ENCODE results near the gene RPL29. TPM values are rescaled to one million over a fixed set of nuclear protein-coding genes. Genes with fewer than 3 reads are reported as not detected.

Gene RPL29
- total and polyA plus RNA-seq, 9 donors: 1,785 to 3,982 (median 1,999) TPM

GRCh38 chr3:51968883-51969678, 26.6 kb downstream of the RPL29 start:
- Histone ChIP-seq H3K36me3 (no peaks in the 10 kb centered on the region), H3K27me3 (no peaks in the 10 kb centered on the region), H3K9me3 (no peaks in the 10 kb centered on the region), H3K4me1 (ENCODE audit: insufficient read depth) (peaks cover 8% of the 10 kb centered on the region), H3K27ac (no peak overlapping the region), H3K4me3 (no peak overlapping the region)
- no peak for TF ChIP-seq EP300 (IDR thresholded peaks at IDR 0.05)
- TF ChIP-seq, protein P1, sequence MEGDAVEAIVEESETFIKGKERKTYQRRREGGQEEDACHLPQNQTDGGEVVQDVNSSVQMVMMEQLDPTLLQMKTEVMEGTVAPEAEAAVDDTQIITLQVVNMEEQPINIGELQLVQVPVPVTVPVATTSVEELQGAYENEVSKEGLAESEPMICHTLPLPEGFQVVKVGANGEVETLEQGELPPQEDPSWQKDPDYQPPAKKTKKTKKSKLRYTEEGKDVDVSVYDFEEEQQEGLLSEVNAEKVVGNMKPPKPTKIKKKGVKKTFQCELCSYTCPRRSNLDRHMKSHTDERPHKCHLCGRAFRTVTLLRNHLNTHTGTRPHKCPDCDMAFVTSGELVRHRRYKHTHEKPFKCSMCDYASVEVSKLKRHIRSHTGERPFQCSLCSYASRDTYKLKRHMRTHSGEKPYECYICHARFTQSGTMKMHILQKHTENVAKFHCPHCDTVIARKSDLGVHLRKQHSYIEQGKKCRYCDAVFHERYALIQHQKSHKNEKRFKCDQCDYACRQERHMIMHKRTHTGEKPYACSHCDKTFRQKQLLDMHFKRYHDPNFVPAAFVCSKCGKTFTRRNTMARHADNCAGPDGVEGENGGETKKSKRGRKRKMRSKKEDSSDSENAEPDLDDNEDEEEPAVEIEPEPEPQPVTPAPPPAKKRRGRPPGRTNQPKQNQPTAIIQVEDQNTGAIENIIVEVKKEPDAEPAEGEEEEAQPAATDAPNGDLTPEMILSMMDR (IDR thresholded peaks at IDR 0.05): no peak
- intact Hi-C loops (cut with DNase I): no loop called here
- WGBS, 3 donors: 84 to 85% (median 85%) methylated on average over 6 of the region's 6 CpGs
- no peak for DNase-seq

- Histone ChIP-seq H3K27ac (peak overlapping the region in 1 of 2 donors; percentile 86), H3K9me3 (no peaks in the 10 kb centered on the region), H3K4me3 (peak overlapping the region; percentile 62), H3K36me3 (no peaks in the 10 kb centered on the region), H3K27me3 (no peaks in the 10 kb centered on the region), H3K4me1 (ENCODE audit: insufficient read depth) (peaks cover 8% of the 10 kb centered on the region)
- TF ChIP-seq, protein P1 (IDR thresholded peaks at IDR 0.05): no peak
- TF ChIP-seq EP300 (IDR thresholded peaks at IDR 0.05) (no peak), POLR2A (IDR thresholded peaks at IDR 0.05) (no peak)
- intact Hi-C loops (cut with DNase I): no loop called here
- peak in 3 of 5 donors; percentile 48 to 66 (median 51) for DNase-seq
- WGBS, 3 donors: 1 to 10% (median 4%) methylated on average over 11 of the region's 11 CpGs
Observed at GRCh38 chr3:51968170-51968775, 27.4 kb downstream of the RPL29 start.

DNA sequence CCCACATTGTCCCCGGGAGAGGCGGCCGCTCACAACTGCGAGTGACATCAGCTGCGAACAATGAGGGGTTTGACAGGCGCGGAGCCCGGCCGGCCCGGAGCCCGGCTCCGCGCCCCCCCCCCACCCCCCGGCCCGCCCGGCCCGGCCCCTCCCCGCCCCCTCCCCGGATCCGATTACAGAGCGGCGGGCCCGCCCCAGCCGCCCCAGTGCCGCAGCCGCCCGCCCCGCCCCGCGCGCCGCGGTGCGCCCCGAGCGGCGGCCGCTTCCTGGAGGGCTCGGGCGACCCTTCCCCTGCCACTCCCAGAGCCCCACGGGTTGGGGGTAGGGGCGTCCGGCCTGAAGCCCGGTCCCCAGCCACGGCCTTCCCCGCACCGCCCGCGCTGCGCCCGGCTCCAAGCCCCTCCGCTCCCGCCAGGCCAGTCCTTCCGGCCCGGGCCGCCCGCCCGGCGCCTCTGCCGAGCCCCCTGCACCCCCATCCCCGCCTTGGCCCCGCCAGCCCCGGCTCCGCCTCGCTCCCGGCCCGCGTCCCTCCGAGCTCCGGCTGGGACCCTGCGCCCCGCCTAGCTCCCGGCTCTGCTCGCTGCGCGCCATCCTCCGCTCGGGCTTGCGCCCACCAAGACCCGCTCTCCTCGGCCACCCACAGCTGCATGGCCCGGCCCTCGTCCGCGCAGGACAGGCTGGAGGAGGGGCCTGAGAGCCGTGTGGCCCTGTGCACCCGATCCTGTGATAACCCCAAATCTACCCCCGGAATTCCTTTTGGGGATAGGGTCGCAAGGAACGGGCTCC, 28.1 kb downstream of the RPL29 start, which contains the start of gene PCBP4:
PCBP4 (minus strand) TSS at position 71 of the 786 bp plus-strand sequence. CDS start 6,214 bp downstream, outside the sequence.
- peaks cover 12% of the 10 kb centered on the region for H3K4me1 ChIP-seq (ENCODE audit: insufficient read depth)
- TF ChIP-seq POLR2A (IDR thresholded peaks at IDR 0.05) (peak; percentile 66), EP300 (IDR thresholded peaks at IDR 0.05) (no peak)
- TF ChIP-seq, protein P1 (IDR thresholded peaks at IDR 0.05): no peak
- intact Hi-C loops (cut with DNase I): no loop called here
- 0 to 1% (median 0%) methylated on average over 31 to 85 of the region's 90 CpGs for whole genome bisulfite sequencing, 3 donors
- H3K27ac ChIP-seq: peak within 1 kb of the TSS; percentile 86 to 88
- no peaks in the 10 kb centered on the region for H3K36me3 ChIP-seq
- DNase-seq: peak; percentile 68 to 77 (median 74)
- no peaks in the 10 kb centered on the region for H3K27me3 ChIP-seq
- H3K9me3 ChIP-seq: no peaks in the 10 kb centered on the region
- peak within 1 kb of the TSS; percentile 62 for H3K4me3 ChIP-seq

DNA sequence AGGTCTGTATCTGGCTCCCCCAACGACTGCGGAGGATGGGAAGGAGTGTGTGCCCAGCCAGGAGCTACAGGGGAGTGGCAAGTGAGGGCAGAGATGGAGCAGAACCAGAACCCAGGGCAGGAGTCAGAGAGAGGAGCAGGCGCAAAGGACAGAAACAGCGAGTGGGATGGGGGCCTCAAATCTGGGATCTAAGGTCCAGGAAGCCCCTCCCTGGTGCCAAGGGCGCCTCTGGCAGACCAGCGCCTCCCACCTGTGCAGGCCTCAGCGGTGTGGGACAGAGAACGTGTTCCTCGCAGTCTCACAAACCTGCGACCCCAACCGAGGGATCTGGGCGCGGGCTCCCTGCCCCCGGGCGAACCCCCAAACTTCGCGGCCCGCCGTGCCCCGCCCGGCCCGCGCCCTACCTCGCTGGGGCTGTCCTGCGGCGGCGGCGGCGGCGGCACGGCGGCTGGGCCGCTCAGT, 28.7 kb downstream of the RPL29 start:
- peak overlapping the region; percentile 79 to 83 for H3K27ac ChIP-seq
- no peak for DNase-seq
- H3K4me3 ChIP-seq: peak overlapping the region; percentile 62
- TF ChIP-seq POLR2A (IDR thresholded peaks at IDR 0.05): no peak
- TF ChIP-seq, protein P1 (IDR thresholded peaks at IDR 0.05): no peak
- TF ChIP-seq EP300 (IDR thresholded peaks at IDR 0.05): no peak
- WGBS, 3 donors: 3 to 6% (median 5%) methylated on average over 32 to 33 of the region's 33 CpGs
- no peaks in the 10 kb centered on the region for H3K27me3 ChIP-seq
- H3K9me3 ChIP-seq: no peaks in the 10 kb centered on the region
- H3K4me1 ChIP-seq (ENCODE audit: insufficient read depth): peaks cover 15% of the 10 kb centered on the region
- H3K36me3 ChIP-seq: no peaks in the 10 kb centered on the region
- intact Hi-C loops (cut with DNase I): no loop called here

All from ovary (tissue), 9 donors.